ENCODE results near the gene NBL1. TPM values are rescaled to one million over a fixed set of nuclear protein-coding genes. Genes with fewer than 3 reads are reported as not detected.
A peak's percentile ranks its signal among the peaks of the same experiment; 100 is the strongest.

The NBL1 gene
- total RNA-seq, 1 donor from 2014 or later = 69.9 TPM

GRCh38 chr1:19610282-19610981 lies 33.7 kb upstream of the NBL1 start:
- H3K36me3 Mint-ChIP-seq = peaks cover 16% of the 10 kb centered on the region
- no peaks in the 10 kb centered on the region for H3K27me3 Mint-ChIP-seq
- no peak for DNase-seq (ENCODE audit: extremely low spot score, unreplicated experiment)
- H3K4me1 Mint-ChIP-seq (ENCODE audit: unreplicated experiment) = peaks cover 25% of the 10 kb centered on the region
- H3K4me3 Mint-ChIP-seq = no peak overlapping the region
- H3K27ac Mint-ChIP-seq = no peak overlapping the region
- TF ChIP-seq CTCF (conservative IDR thresholded peaks at IDR 0.05) = no peak
- no peaks in the 10 kb centered on the region for H3K9me3 Mint-ChIP-seq

- peaks cover 11% of the 10 kb centered on the region for H3K36me3 Mint-ChIP-seq
- peaks cover 36% of the 10 kb centered on the region for H3K4me1 Mint-ChIP-seq (ENCODE audit: unreplicated experiment)
- no peak overlapping the region for H3K4me3 Mint-ChIP-seq
- H3K9me3 Mint-ChIP-seq = no peaks in the 10 kb centered on the region
- no peak for DNase-seq (ENCODE audit: extremely low spot score, unreplicated experiment)
- peak overlapping the region; percentile 67 for H3K27ac Mint-ChIP-seq
- no peaks in the 10 kb centered on the region for H3K27me3 Mint-ChIP-seq
- no peak for TF ChIP-seq CTCF (conservative IDR thresholded peaks at IDR 0.05)
These were observed 31.6 kb upstream of the NBL1 start for GRCh38 chr1:19612530-19612929.

GRCh38 chr1:19613171-19613703 lies 30.9 kb upstream of the NBL1 start:
- H3K9me3 Mint-ChIP-seq = no peaks in the 10 kb centered on the region
- no peak overlapping the region for H3K4me3 Mint-ChIP-seq
- H3K36me3 Mint-ChIP-seq = peaks cover 5% of the 10 kb centered on the region
- no peaks in the 10 kb centered on the region for H3K27me3 Mint-ChIP-seq
- no peak for TF ChIP-seq CTCF (conservative IDR thresholded peaks at IDR 0.05)
- H3K27ac Mint-ChIP-seq = peak overlapping the region; percentile 67
- no peak for DNase-seq (ENCODE audit: extremely low spot score, unreplicated experiment)
- peaks cover 36% of the 10 kb centered on the region for H3K4me1 Mint-ChIP-seq (ENCODE audit: unreplicated experiment)

GRCh38 chr1:19615438-19615837 lies 28.7 kb upstream of the NBL1 start:
- DNase-seq (ENCODE audit: extremely low spot score, unreplicated experiment) = no peak
- Mint-ChIP-seq H3K36me3 (peaks cover 4% of the 10 kb centered on the region), H3K27me3 (no peaks in the 10 kb centered on the region), H3K4me3 (no peak overlapping the region), H3K4me1 (ENCODE audit: unreplicated experiment) (peaks cover 50% of the 10 kb centered on the region), H3K9me3 (no peaks in the 10 kb centered on the region), H3K27ac (peak overlapping the region; percentile 2)
- no peak for TF ChIP-seq CTCF (conservative IDR thresholded peaks at IDR 0.05)

GRCh38 chr1:19616489-19616888 lies 27.6 kb upstream of the NBL1 start:
- H3K27me3 Mint-ChIP-seq = no peaks in the 10 kb centered on the region
- H3K27ac Mint-ChIP-seq = peak overlapping the region; percentile 66
- H3K4me1 Mint-ChIP-seq (ENCODE audit: unreplicated experiment) = peaks cover 59% of the 10 kb centered on the region
- TF ChIP-seq CTCF (conservative IDR thresholded peaks at IDR 0.05) = no peak
- peak overlapping the region; percentile 43 for H3K4me3 Mint-ChIP-seq
- no peak for DNase-seq (ENCODE audit: extremely low spot score, unreplicated experiment)
- peaks cover 7% of the 10 kb centered on the region for H3K36me3 Mint-ChIP-seq
- H3K9me3 Mint-ChIP-seq = no peaks in the 10 kb centered on the region
